Measurements from ENCODE around the gene GREB1. TPM values are rescaled to one million over a fixed set of nuclear protein-coding genes. Genes with fewer than 3 reads are reported as not detected.

The GREB1 gene
- total and polyA plus RNA-seq, 2 experiments from 2014 or later = 12.0 to 35.0 TPM

GRCh38 chr2:11657195-11657594 lies 123.3 kb downstream of the GREB1 start:
- H2AFZ ChIP-seq = no peak overlapping the region
- ATAC-seq = no peak
- no peak overlapping the region for H3K27ac Mint-ChIP-seq

More at GRCh38 chr2:11657195-11657594, 123.3 kb downstream of the GREB1 start:
- H3K27me3 ChIP-seq (ENCODE audit: insufficient read depth) = no peaks in the 10 kb centered on the region
- no peak overlapping the region for H3K27ac ChIP-seq (ENCODE audit: low read depth)
- H3K4me2 ChIP-seq = no peak overlapping the region
- peaks cover 9% of the 10 kb centered on the region for H3K27me3 Mint-ChIP-seq (ENCODE audit: insufficient read depth, low read depth, poor library complexity)
- peaks cover 3% of the 10 kb centered on the region; the same call in 1 of the 3 replicates for H3K36me3 Mint-ChIP-seq (ENCODE audit: low read depth)
- H3K4me3 Mint-ChIP-seq = no peak overlapping the region
- no peak overlapping the region for H3K4me3 ChIP-seq
- DNase-seq (ENCODE audit: low spot score) = no peak
- no peaks in the 10 kb centered on the region for H3K36me3 ChIP-seq (ENCODE audit: insufficient read depth)
- H3K79me2 ChIP-seq (replicated peaks; ENCODE audit: insufficient read depth) = no peaks in the 10 kb centered on the region
- H3K4me1 Mint-ChIP-seq = no peaks in the 10 kb centered on the region
- H3K4me1 ChIP-seq (ENCODE audit: insufficient read depth) = no peaks in the 10 kb centered on the region
- TF ChIP-seq, protein P1, sequence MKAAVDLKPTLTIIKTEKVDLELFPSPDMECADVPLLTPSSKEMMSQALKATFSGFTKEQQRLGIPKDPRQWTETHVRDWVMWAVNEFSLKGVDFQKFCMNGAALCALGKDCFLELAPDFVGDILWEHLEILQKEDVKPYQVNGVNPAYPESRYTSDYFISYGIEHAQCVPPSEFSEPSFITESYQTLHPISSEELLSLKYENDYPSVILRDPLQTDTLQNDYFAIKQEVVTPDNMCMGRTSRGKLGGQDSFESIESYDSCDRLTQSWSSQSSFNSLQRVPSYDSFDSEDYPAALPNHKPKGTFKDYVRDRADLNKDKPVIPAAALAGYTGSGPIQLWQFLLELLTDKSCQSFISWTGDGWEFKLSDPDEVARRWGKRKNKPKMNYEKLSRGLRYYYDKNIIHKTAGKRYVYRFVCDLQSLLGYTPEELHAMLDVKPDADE (IDR thresholded peaks at IDR 0.05) = no peak
- TF ChIP-seq REST (IDR thresholded peaks at IDR 0.05; ENCODE audit: unreplicated experiment) = no peak
- TF ChIP-seq ZNF331 (CRISPR knock-in tag; IDR thresholded peaks at IDR 0.05; ENCODE audit: low read depth) = no peak
- TF ChIP-seq, protein P2, sequence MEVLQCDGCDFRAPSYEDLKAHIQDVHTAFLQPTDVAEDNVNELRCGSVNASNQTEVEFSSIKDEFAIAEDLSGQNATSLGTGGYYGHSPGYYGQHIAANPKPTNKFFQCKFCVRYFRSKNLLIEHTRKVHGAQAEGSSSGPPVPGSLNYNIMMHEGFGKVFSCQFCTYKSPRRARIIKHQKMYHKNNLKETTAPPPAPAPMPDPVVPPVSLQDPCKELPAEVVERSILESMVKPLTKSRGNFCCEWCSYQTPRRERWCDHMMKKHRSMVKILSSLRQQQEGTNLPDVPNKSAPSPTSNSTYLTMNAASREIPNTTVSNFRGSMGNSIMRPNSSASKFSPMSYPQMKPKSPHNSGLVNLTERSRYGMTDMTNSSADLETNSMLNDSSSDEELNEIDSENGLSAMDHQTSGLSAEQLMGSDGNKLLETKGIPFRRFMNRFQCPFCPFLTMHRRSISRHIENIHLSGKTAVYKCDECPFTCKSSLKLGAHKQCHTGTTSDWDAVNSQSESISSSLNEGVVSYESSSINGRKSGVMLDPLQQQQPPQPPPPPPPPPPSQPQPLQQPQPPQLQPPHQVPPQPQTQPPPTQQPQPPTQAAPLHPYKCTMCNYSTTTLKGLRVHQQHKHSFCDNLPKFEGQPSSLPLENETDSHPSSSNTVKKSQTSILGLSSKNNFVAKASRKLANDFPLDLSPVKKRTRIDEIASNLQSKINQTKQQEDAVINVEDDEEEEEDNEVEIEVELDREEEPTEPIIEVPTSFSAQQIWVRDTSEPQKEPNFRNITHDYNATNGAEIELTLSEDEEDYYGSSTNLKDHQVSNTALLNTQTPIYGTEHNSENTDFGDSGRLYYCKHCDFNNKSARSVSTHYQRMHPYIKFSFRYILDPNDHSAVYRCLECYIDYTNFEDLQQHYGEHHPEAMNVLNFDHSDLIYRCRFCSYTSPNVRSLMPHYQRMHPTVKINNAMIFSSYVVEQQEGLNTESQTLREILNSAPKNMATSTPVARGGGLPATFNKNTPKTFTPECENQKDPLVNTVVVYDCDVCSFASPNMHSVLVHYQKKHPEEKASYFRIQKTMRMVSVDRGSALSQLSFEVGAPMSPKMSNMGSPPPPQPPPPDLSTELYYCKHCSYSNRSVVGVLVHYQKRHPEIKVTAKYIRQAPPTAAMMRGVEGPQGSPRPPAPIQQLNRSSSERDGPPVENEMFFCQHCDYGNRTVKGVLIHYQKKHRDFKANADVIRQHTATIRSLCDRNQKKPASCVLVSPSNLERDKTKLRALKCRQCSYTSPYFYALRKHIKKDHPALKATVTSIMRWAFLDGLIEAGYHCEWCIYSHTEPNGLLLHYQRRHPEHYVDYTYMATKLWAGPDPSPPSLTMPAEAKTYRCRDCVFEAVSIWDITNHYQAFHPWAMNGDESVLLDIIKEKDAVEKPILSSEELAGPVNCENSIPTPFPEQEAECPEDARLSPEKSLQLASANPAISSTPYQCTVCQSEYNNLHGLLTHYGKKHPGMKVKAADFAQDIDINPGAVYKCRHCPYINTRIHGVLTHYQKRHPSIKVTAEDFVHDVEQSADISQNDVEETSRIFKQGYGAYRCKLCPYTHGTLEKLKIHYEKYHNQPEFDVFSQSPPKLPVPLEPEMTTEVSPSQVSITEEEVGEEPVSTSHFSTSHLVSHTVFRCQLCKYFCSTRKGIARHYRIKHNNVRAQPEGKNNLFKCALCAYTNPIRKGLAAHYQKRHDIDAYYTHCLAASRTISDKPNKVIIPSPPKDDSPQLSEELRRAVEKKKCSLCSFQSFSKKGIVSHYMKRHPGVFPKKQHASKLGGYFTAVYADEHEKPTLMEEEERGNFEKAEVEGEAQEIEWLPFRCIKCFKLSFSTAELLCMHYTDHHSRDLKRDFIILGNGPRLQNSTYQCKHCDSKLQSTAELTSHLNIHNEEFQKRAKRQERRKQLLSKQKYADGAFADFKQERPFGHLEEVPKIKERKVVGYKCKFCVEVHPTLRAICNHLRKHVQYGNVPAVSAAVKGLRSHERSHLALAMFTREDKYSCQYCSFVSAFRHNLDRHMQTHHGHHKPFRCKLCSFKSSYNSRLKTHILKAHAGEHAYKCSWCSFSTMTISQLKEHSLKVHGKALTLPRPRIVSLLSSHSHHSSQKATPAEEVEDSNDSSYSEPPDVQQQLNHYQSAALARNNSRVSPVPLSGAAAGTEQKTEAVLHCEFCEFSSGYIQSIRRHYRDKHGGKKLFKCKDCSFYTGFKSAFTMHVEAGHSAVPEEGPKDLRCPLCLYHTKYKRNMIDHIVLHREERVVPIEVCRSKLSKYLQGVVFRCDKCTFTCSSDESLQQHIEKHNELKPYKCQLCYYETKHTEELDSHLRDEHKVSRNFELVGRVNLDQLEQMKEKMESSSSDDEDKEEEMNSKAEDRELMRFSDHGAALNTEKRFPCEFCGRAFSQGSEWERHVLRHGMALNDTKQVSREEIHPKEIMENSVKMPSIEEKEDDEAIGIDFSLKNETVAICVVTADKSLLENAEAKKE (CRISPR knock-in tag; IDR thresholded peaks at IDR 0.05) = no peak
- TF ChIP-seq ZNF114 (CRISPR knock-in tag; IDR thresholded peaks at IDR 0.05) = no peak
- TF ChIP-seq, protein P3, sequence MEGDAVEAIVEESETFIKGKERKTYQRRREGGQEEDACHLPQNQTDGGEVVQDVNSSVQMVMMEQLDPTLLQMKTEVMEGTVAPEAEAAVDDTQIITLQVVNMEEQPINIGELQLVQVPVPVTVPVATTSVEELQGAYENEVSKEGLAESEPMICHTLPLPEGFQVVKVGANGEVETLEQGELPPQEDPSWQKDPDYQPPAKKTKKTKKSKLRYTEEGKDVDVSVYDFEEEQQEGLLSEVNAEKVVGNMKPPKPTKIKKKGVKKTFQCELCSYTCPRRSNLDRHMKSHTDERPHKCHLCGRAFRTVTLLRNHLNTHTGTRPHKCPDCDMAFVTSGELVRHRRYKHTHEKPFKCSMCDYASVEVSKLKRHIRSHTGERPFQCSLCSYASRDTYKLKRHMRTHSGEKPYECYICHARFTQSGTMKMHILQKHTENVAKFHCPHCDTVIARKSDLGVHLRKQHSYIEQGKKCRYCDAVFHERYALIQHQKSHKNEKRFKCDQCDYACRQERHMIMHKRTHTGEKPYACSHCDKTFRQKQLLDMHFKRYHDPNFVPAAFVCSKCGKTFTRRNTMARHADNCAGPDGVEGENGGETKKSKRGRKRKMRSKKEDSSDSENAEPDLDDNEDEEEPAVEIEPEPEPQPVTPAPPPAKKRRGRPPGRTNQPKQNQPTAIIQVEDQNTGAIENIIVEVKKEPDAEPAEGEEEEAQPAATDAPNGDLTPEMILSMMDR (conservative IDR thresholded peaks at IDR 0.05; ENCODE audit: low read depth in 2 of 2) = no peak
- TF ChIP-seq EZH2 (IDR thresholded peaks at IDR 0.05; ENCODE audit: low read depth, unreplicated experiment) = no peak
- no peak for TF ChIP-seq POLR2AphosphoS5 (IDR thresholded peaks at IDR 0.05; ENCODE audit: low read depth)
- TF ChIP-seq JUNB (IDR thresholded peaks at IDR 0.05; ENCODE audit: unreplicated experiment) = no peak
- TF ChIP-seq NANOG (IDR thresholded peaks at IDR 0.05; ENCODE audit: borderline replicate concordance) = no peak
- no peak for TF ChIP-seq EZH2phosphoT487 (IDR thresholded peaks at IDR 0.05; ENCODE audit: unreplicated experiment)
- no peak for TF ChIP-seq STAT1 (IDR thresholded peaks at IDR 0.05; ENCODE audit: unreplicated experiment)
- no peak for TF ChIP-seq CREB1 (CRISPR knock-in tag; IDR thresholded peaks at IDR 0.05; ENCODE audit: low read depth)
- no peaks in the 10 kb centered on the region for H3K9me2 ChIP-seq (ENCODE audit: insufficient read depth)
- no peaks in the 10 kb centered on the region for H3F3A ChIP-seq (replicated peaks; ENCODE audit: low read depth)
- H4K20me1 ChIP-seq (replicated peaks; ENCODE audit: insufficient read depth) = no peaks in the 10 kb centered on the region
- peaks cover 3% of the 10 kb centered on the region for H3K9me3 Mint-ChIP-seq
